H54 (cell line): ENCODE data around the gene PTPN5.
"Not testable (repeated sequence)": the region's sequence is repeated elsewhere in the genome, so short reads cannot be mapped to it uniquely, and the experiment has no call there.

Experiments used
- DNase-seq: peaks from one replicate; pipeline ENCODE4 v3.0.0; 2011; ENCODE audit warnings: low spot score, mixed read lengths; ENCODE audit not compliant: insufficient read length
- FAIRE-seq: peaks from 3 replicates; lab custom pipeline; 2011; peaks lifted over from hg19 to GRCh38; lab: Jason Lieb, UNC
- POLR2A ChIP-seq: IDR thresholded peaks from 2 replicates; pipeline ENCODE4 v1.6.1; 2011; ENCODE audit warnings: low read depth, mild to moderate bottlenecking, low read length

Gene PTPN5

GRCh38 chr11:18684267-18684666 lies 107.3 kb downstream of the PTPN5 start:
- no peak for TF ChIP-seq POLR2A
- no peak for DNase-seq
- FAIRE-seq = no peak

GRCh38 chr11:18682466-18682865 lies 109.1 kb downstream of the PTPN5 start:
- FAIRE-seq (no peak), DNase-seq (no peak)

GRCh38 chr11:18681949-18682348 lies 109.6 kb downstream of the PTPN5 start:
- DNase-seq, FAIRE-seq: not testable (repeated sequence)

More at GRCh38 chr11:18682466-18682865, 109.1 kb downstream of the PTPN5 start:
- no peak for TF ChIP-seq POLR2A
